Kidney glomerular epithelial cell (primary cell): ENCODE results near the gene UBE3D.
A peak's percentile ranks its signal among the peaks of the same experiment; 100 is the strongest.

Source experiments
- DNase-seq: peaks from one replicate; lab custom pipeline; 2025; lab: John Stamatoyannopoulos, UW

UBE3D gene, protein sequence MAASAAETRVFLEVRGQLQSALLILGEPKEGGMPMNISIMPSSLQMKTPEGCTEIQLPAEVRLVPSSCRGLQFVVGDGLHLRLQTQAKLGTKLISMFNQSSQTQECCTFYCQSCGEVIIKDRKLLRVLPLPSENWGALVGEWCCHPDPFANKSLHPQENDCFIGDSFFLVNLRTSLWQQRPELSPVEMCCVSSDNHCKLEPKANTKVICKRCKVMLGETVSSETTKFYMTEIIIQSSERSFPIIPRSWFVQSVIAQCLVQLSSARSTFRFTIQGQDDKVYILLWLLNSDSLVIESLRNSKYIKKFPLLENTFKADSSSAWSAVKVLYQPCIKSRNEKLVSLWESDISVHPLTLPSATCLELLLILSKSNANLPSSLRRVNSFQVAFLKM

DNA sequence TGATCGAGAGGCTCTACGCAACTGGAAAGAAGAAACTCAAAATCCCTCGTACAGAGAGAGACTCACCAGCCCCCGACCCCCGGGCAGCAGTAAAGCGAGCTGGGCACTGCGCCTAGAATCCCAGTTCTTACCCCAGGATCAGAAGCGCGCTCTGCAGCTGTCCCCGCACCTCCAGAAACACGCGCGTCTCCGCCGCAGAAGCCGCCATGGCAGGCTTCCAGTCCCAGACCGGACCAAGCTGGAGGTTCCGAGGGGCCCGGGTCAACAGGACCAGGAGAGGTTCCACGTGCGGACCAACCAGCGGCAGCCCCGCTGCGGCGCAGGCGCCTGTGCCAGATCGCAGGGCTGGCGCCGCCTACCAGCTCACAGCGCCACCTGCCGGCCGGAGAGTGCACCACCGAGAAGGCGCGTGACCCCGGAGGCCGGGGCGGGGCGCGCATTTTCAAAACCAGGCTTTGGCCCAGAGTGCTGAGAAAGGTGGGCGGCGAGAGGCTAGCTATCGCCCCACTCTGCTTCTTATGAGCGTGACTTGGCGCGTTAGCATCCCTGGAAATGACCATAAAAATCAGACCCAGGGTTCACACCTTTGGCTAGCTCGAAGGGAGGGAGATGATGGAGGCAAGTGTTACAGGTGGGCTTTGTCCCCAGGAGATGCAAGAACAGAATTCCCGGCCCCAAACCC, at the start of gene UBE3D:
Gene UBE3D (minus strand): TSS at position 331 of the 682 bp plus-strand sequence. CDS start 123 bp downstream, at position 208.
- DNase-seq = peak; percentile 46

DNA sequence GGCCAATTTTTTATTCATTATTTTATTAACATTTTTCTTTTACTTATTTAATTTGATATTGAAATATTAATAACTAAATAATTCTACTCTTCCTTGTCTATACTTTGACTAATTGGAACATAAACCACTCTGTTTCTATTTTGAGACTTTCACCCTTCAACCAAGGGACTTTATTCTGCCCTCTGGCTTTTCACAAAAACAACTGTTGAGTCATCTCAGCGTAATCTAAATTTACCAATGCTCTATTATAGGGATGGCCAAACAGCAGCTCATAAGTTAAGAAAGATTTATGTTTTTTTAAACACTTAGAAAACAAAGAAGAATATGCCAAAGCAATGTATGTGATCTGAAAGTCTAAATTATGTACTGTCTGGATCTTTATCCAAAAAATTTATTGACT, 48.5 kb upstream of the UBE3D start:
- DNase-seq = no peak

DNA sequence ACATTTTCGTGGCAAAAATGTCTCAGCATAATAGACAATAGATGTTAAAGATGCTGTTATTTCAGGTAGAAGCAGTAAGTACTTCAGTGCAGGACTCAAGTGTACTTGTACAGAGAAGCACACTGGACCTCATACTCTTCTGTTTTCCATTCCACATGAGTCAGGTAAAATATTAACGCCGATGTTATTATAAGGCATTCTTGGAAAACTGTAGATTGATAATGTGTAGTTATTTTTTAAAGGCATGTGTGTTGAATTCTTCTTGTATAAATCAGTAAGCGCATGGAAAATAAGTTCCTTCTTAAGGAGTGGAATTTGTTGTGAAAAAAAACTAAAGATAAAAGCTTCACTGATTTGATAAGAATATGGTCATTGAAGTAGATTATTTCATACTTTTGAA, 47.6 kb upstream of the UBE3D start:
- peak; percentile 65 for DNase-seq

DNA sequence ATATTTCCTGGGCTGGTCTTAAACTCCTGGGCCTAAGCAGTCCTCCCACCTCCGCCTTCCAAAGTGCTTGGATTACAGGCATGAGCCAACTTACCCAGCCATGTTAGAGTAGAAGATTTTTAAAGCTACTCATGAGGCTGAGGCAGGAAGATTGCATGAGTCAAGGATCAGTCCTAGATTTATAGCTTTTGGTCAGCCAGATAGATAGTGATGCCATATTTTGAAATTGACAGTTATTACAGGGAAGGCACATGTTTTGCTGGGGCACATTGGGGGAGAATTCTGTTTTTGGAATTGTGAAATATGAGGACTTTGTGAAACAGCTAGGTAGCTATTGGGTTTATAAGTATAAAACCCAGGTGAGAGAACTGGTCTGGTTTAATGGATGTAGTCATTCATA, 42.7 kb upstream of the UBE3D start:
- DNase-seq = no peak

DNA sequence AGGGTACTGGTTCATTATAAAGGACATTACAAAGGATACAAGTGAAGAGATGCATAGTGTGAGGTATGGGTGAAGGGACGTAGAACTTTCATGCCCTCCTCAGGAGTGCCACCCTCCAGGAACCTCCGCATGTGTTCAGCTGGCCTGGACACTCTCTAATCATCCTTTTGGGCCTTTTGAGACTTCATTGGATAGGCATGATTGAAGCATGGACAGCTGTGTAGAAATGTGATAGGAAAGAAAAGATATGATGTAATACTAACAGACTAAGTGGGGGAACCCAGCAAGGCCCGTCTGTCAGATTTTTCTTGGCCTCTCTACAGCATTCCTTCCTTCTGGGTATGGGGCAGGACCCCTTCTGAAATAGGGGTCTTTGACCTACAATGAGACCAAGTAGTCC, 32.9 kb upstream of the UBE3D start:
- no peak for DNase-seq

DNA sequence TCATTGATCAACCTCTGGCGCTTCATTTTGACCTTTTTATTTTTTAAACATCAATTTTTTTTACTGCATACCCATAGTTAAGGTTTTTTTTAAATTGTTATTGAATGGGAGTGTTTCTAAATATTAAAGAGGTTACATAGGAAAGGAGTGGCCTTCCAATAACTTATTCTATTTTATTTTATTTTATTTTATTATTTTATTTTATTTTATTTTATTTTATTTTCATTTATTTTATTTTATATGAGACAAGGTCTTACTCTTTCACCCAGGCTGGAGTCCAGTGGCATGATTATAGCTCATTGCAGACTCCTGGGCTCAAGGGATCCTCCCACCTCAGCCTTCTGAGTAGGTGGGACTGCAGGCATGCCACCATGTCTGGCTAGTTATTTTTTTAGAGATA, 32.0 kb upstream of the UBE3D start:
- no peak for DNase-seq

DNA sequence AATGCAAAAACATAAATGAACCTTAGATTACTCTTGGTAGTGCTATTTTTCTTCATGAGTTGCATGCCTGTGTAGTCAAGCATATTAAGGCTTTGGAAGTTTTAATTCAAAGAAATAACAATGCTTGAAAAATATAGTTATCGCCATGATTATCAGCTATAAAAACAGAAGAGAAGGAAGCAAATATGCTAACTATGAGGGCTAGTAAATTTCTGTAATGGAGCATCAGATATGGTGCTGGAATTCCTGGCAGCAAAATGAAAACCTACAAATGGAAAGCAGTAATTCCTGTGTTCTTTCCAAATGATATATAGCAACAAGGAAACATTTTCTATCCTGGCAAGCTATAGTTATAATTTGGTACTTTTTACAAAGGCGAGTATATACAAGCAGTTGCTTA, 31.6 kb upstream of the UBE3D start:
- peak; percentile 70 for DNase-seq

DNA sequence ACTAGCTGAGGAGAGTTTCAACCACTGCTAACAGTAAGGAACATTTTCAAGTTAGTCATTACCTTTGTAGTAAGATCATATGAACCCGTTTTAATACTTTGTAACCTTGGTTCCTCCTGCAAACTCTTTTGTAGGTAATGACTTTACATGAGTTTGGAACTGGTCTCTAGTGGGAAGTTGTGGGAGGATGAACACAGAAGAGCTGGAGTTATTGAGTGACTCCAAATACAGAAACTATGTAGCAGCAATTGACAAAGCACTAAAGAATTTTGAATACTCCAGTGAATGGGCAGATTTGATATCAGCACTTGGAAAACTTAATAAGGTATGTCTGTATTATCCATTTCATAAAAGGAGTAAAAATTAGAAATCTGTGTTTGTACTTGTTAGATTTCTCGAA, 31.1 kb upstream of the UBE3D start:
- DNase-seq = peak; percentile 83

DNA sequence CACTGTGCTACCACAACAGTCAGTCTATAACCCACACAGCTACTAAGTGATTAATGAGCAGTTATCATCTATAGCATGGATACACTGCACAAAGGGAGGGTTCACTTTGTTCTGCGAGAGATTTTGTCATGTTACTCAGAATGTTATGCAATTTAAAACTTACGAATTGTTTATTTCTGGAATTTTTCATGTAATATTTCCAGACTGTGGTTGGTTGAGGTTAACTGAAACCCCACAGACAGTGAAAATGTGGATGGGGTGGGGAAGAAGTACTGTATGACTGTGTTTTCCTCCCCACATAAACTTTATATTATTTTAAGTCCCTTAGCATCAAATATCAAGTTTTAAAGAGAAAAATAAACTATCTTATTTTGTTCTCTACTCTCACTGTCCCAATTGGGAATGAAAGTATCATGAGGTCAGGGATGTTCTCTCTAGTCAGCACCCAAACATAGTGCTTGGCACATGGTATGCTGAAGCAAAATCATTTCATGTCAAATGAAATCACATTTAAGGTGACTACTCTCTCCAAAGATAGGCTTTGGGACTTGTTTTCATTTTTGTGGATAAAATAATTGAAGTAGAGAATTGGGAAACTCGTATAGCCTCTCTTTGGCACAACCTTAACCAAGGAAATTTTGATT, 27.2 kb upstream of the UBE3D start:
- DNase-seq = no peak

DNA sequence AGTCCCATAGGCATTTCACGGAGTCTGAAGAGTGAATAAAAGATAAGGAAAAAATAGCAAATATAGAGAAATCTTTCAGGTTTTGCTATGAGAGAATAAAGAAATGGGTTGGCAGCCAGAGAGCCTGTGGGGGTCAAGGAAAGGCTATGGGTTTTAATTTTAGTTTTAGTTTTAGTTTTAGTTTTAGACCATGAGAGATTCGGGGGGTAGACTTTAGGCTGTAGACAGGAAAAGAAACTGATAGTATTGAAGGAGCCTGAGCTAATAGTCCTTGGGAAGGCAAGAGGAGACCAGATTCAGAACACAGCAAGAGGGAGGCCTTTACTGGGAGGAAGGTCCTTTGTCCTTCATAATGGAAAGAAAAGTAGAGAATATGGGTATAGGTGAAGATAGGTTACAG, 21.1 kb upstream of the UBE3D start:
- no peak for DNase-seq

DNA sequence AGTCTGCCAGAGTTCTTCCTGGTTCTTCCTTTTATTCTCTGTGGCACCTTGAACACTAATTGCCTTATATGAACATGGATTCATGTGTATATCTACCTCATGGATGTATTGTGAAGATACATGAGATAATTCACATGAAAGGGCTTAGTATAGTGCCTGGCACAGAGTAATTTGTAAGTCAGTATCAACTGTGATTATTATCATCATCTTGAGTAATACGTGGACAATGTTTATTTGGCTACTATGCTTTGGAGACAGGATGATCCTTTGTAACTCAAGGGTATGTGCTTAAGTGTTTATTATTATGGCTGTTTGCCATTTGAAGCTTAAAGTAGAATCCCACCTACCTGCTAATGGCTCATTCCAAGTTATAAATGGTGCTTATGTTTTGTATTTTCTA, 17.8 kb upstream of the UBE3D start:
- DNase-seq = peak; percentile 1

DNA sequence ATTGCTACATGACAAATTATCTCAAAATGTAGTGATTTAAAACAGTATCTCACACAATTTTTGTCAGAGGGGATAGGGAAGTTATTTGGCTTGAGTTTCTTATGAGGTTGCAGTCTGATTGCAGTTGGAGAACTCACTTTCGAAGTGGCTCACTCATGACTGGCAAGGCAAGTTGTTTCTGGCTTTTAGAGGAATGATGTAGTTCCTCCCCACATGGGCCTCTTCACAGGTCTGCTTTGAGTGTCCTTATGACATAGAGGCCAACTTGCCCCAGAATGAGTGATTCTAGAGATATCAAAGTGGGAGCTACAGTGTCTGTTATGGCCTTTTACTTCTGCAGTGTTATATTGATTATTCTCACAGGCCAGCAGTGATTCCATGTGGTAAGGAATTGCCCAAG, 8.0 kb upstream of the UBE3D start:
- no peak for DNase-seq

DNA sequence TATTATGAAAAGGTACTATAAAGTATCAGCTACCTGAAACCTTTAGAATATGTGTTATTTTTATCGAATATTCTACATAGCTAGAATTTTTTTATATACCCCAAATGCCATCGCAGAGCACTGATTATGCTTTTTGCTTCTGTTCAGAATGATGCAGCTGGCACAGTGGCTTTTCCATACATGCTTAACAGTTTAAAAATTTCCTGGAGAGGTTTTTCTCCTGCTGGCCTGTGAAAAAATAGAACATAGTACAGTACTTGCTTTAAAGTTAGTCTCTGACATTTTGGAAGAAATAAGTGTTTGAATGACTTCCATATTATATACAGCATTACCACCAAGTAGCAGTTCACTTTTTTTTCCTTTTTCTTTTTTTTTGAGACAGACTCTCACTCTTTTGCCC, 7.1 kb upstream of the UBE3D start:
- no peak for DNase-seq

DNA sequence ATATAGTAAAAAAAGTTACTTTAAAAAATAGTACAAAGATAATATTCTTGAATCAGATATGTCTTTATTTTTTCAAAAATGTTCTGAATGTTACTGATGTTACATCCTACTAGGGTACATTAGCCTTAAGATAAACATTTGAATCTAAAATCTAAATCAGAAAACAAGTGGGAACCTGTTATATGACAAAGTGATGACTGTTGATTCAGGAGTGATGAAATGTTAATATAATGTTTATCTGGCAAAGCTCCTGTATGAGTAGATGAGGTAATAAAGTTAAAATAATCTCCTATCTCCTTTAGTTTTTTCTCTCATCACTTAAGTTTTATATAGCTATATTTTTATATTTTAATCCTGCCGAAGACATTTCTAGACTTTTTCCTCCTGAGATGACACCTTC, 6.1 kb upstream of the UBE3D start:
- no peak for DNase-seq

DNA sequence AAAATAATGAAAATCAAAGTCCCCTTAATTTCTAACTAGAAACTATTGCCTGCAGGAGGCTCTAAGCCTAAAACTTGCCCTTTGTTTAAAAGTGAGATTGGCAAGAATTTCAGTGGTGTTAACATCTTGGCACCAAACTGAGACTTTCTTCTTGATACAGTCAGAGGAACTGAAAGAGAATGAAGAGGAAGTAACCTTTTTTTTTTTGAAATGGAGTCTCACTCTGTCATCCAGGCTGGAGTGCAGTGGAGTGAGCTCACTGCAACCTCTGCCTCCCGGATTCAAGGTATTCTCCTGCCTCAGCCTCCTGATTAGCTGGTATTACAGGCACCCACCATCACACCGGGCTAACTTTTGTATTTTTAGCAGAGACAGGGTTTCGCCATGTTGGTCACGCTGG, 5.4 kb upstream of the UBE3D start:
- no peak for DNase-seq

DNA sequence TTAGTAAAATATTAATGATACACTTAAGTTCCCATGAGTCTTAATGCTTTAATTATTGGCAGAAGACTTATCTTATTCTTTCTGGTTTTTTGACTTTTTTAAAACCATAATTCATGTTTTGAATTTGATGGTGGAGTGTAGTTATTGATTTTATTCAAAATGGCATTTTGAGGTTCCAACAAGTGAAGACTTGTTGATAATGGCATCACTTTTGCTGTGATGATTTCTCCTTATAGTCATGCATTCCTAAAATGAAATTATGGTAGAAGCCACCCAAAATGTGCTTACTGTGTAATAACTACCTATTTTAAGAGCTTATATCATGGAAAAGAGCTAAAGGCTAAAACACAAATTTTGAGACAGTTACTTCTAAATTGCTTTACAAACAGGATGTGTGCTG, 4.0 kb upstream of the UBE3D start:
- no peak for DNase-seq

DNA sequence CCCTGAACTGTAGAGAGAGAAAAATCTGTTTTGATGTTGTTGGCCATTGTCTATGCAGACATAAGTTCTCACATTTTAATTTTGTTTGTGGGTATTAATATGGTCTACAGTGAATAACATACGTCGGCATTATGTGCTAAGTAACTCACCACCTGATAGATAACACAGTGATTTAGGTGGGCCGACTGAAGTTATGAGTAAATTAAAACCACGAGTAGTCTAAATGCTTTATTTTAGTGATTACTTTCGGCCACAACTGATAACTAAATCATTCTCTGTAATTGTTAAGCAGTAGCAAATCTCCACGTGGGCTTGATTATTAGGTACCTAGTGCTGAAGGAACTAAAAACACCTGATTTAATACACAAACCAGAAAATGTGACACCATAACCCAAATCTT, 3.0 kb upstream of the UBE3D start:
- DNase-seq = no peak

DNA sequence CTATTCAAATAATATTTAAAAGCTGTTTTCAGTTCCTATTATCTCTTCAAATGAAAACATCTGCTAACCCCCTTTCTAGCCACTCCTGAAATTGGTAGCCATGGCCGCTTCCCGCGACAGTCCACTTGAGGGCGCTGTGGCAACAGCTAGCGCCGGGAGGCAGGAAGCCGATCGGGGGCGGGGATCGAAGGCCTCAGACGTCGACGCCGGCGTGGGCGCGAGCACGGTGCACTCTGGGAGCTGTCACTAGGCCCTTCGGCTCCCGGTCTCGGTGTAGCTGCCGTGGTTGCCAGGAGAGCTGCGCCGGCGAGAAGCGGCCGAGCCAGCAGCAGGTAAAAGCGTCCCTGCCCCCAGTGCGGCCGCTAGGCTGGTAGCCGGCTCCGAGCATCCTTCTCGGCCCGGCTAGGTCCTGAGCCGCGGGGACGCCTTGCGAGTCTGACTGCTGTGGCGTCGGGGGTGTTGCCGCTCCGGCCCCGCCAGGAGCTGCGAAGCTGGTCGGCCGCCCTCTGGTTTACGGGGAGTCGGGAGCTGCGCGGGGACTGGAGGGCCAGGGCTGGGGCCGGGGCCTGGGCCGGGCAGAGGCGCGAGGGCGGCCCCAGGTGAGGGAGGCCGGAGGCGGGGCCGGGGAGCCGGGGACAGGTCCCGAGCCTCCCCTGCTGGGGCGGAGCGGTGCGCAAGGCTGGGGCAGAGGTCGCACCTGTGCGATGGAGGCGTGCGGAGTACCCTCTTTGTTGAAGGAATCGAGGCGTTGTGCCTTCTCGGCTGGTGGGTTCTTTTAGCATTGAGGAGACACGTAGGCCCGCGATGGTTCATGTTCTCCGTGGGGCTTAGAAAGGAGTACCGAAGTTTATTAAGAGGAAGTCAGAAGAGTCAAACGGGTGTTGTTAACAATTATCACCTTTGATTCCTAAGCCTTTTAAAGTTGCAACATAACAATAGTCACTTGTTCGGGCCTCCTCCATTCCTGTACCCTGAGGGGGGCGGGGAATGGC, 2.1 kb upstream of the UBE3D start, which contains the start of gene DOP1A:
Gene DOP1A (plus strand): TSS at position 224 of the 992 bp plus-strand sequence. CDS start 29,307 bp downstream, outside the sequence.
- DNase-seq = peak; percentile 94

DNA sequence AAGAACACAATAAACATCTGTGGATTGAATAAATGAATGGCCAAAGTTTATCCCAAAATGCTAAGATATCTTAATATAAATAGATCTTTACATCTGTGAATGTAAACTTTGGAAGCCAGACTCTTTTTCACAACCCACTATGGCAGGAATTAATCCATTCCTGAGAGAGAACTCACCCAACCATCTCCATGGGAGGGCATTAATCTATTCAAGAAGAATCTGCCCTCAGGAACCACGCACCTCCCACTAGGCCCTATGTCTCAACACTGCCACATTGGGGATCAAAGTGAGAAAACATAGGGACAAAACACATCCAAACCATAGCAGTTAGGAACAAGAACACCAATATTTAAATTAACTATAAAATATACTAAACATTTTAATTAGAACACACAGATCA, 3.4 kb downstream of the UBE3D start:
- DNase-seq = no peak

DNA sequence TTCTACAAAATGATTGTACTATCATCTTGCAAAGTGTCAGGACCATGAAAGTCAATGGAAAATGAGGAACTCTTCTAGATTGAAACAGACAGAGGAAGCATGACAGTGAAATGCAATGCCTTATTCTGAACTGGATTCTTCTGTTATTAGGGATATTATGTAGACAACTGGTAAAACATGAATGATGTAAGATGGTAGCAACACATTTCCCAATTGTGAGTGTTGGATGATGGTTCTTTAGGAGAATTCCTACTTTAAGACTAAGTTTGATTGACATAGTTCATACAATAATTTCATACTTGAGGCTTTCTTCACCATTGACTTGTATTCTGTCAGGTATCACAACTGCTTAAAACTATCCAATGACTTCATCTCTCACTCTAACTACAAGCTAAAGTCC, 4.5 kb downstream of the UBE3D start:
- no peak for DNase-seq

DNA sequence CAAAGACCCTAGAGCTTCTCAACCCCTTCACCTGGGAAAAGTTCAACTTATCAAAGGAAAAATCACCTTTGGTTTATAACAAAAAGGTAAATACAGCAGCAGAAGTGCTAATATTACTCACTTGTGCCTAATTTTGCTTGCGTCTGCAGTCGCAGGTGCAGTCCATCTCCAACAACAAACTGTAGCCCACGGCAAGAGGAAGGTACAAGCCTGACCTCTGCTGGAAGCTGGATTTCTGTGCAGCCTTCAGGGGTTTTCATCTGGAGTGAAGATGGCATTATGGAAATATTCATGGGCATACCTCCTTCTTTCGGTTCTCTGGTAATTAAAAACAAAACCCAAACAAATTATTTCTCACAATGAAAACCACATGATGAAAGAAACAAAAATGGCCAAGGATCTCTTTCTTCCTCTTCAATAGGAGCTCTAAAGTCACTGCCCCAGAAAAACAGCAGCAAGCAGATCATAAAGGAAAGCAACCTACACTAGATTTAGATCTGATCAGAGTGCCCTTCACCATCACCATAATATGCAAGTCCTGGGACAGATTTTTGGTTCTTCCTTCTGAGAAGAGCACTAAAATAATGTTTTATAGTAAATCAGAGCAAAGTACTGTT, 7.8 kb downstream of the UBE3D start:
- peak; percentile 23 for DNase-seq
